MG63 (cell line): Measurements from ENCODE around the gene TRIM3. TPM values are rescaled to one million over a fixed set of nuclear protein-coding genes. Genes with fewer than 3 reads are reported as not detected.

Experiments
- DNase-seq: peaks from one replicate; pipeline ENCODE4 v3.0.0-alpha.2; 2020
- H3K27me3 ChIP-seq: fragments of 250-450 bp; sonication (Bioruptor Pico); 2 replicates; pipeline ENCODE4 v1.5.1; 2020; ENCODE audit warnings: mild to moderate bottlenecking, moderate library complexity
- H3K36me3 ChIP-seq: fragments of 250-450 bp; sonication (Bioruptor Pico); 2 replicates; pipeline ENCODE4 v1.5.1; 2020; ENCODE audit warnings: mild to moderate bottlenecking, moderate library complexity
- H3K4me3 ChIP-seq: fragments of 250-450 bp; sonication (Bioruptor Pico); 2 replicates; pipeline ENCODE4 v1.5.1; 2020; ENCODE audit warnings: mild to moderate bottlenecking, moderate library complexity
- H3K9me3 ChIP-seq: fragments of 250-450 bp; sonication (Bioruptor Pico); 2 replicates; pipeline ENCODE4 v1.5.1; 2020; ENCODE audit warnings: mild to moderate bottlenecking, moderate library complexity
- total RNA-seq: library from RNA; depleted of rRNA; stranded (reverse); fragments of >200 nt; shearing (Covaris generic); gene quantifications from 2 replicates; pipeline ENCODE4 v1.2.3, GENCODE V29; 2014; ENCODE audit warnings: low replicate concordance

The TRIM3 gene
- total RNA-seq, 1 experiment from 2014 or later, result 12.8 TPM

DNA sequence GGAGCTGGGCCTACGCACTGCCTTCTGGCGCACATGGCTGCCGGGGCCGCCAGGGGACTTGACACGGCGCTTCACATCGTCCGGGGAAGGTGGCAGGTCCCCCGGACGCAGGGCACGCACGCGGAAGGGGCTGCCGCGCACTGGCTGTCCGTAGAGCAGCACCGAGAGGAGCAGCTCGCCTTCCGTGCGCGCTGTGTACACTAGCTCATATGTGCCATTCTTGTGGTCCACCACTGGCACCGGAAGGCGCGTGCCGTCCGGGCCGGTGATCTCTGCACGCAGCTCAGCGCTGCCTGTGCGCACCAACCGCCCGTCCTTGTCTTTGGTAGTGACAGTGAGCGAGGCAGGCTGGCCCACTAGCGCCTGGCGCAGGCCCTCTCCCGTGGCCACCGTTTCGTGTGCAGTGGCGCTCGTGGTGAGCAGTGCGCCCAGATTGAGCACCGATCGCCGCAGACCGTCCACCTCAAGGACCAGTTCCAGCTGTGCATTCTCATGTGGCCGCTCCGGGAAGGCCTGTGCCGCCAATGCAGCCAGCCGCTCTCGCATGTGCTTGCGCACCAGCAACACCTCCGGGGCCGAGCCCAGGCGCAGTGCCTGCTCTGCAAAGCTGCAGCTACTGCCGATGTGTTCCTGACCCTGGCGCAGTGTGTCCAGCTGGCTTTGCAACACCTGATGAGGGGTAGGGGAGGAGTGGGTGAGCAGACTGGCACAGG lies 17.2 kb downstream of the TRIM3 start:
- DNase-seq, result no peak
- H3K9me3 ChIP-seq, result no peaks in the 10 kb centered on the region
- no peaks in the 10 kb centered on the region for H3K27me3 ChIP-seq
- no peak overlapping the region for H3K4me3 ChIP-seq
- H3K36me3 ChIP-seq, result peaks cover 6% of the 10 kb centered on the region

DNA sequence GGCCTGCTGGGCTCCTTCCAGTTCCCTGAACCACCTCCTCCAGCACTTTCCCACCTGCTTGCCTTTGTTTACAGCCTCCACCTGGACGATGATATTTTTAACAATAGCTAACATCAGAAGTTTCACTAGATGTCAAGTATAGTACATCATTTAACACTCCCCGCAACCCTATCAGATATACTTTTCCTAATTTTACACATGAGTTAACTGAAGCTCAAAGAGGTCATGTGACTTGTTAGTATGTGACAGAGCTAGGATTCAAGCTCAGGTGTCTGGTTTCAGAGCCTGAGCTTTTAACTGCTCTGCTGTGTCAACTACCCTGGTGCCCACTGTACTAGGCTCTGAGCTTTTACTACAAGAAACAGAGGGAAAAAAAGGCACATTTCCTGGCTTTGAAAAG lies 18.7 kb downstream of the TRIM3 start:
- H3K36me3 ChIP-seq, result peaks cover 12% of the 10 kb centered on the region
- DNase-seq, result no peak
- no peaks in the 10 kb centered on the region for H3K9me3 ChIP-seq
- no peak overlapping the region for H3K4me3 ChIP-seq
- no peaks in the 10 kb centered on the region for H3K27me3 ChIP-seq

DNA sequence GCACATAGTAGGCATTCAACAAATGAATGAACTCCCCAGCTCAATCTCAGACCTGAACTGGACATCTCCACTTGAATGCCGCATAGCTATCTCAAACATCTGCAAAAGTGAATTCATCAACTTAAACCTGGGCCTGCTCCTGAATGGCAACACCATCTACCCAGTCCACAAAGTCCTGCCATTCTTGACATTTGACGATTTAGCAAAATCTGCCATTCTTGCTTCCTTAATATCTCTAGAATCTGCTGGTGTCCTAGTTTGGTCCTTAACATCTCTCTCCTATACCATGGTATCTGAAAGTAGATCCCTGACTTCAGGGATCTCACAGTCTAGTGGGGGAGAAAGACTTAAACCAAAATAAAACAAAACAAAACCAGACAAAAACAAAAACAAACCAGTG lies 20.6 kb downstream of the TRIM3 start:
- no peak for DNase-seq
- peaks cover 12% of the 10 kb centered on the region for H3K36me3 ChIP-seq
- H3K9me3 ChIP-seq, result no peaks in the 10 kb centered on the region
- no peak overlapping the region for H3K4me3 ChIP-seq
- no peaks in the 10 kb centered on the region for H3K27me3 ChIP-seq

DNA sequence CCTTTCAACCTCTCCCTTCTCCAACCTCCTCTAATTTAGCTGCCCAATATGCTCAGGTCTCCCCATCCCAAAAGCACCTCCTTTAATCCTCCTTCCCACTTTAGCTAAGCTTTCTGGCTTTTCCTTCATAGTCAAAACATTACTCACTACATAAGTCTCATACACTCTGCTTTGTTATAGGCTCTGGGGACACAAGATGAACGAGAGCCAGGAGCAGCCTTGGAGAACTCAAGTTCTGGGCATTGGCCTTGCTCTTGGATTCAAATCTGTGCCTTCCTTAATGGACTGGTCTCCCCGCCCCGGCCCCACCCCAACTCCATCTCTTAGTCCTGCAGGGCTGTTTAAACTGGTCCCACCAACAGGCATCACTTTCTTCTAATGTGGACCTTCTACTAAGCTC lies 21.5 kb downstream of the TRIM3 start:
- Histone ChIP-seq H3K4me3 (no peak overlapping the region), H3K9me3 (no peaks in the 10 kb centered on the region), H3K36me3 (peaks cover 12% of the 10 kb centered on the region), H3K27me3 (no peaks in the 10 kb centered on the region)
- peak; percentile 27 for DNase-seq

DNA sequence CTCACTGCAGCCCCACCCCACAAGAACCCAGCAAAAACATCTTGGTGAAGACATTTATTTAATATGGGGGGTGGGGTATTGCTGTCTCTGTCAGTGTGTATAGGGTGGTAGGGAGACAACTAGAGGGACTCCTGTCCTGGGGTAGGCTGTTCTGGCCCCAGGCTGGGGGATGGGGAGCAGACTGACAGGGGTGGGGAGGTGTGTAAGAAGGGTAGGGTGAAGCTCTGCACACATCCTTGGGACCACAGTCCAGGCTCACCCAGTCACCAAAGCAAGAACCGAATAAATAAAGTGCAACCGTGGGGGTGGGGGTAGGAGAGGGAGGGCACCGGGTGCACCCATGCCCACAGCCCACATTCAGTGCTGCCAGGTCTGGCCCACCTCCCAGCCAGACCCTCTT lies 25.2 kb downstream of the TRIM3 start:
- DNase-seq, result no peak
- Histone ChIP-seq H3K4me3 (no peak overlapping the region), H3K9me3 (no peaks in the 10 kb centered on the region), H3K36me3 (peaks cover 12% of the 10 kb centered on the region), H3K27me3 (no peaks in the 10 kb centered on the region)

DNA sequence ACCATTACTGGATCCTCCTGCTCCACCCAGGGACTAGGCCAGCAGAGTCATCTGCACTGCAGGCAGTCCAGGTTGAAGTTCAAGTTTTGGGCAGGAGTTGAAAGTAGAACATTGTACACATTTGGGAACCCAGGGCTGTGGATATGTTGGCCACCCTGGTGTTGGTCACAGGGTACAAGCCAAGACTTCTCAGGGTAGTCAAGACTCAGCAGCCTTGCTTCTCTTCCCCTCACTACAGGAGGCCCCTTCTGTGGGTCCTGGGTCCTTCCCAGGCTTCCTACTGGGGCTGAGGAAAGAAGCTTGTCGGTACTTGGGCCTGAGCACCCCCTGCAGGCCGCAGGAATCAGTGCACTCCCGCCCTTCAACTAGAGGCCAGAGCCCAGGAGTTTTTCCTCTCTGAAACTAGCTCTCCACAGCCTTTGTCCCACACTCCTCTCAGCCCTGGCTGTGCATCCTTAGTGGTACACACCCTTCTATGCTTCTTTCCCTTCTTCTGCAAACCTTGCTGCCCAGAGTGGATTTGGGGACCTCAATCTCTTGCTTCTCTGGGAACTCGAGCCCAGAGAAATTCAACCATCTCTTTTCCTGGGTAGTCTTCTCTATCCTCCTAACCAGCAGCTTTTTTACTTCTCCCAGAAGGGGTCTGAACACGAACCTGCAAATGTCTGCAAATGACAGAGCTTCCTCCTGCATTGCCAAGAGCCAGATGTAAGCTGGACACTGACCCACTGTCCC lies 30.3 kb downstream of the TRIM3 start:
- Histone ChIP-seq H3K4me3 (no peak overlapping the region), H3K27me3 (no peaks in the 10 kb centered on the region), H3K9me3 (no peaks in the 10 kb centered on the region), H3K36me3 (no peaks in the 10 kb centered on the region)
- DNase-seq, result peak; percentile 33

DNA sequence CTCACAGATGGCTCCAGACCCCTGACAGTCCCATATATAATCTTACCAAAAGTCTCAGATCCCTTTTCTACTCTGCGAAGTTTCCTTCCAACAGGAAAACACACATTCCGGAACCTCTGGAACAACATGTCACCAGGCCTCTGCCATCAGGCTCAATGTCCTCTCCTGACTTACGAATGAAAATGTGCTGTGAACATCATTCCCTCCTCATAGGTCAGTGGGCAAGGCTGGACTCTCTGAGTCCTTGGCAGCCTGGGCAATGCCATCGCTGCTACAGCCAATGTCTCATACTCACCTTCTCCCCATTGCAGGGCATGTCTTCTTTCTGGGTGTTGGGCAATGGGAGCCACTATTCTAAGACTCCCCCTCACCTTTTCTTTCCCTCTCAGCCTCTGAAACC lies 31.3 kb downstream of the TRIM3 start:
- DNase-seq, result no peak
- Histone ChIP-seq H3K9me3 (no peaks in the 10 kb centered on the region), H3K36me3 (no peaks in the 10 kb centered on the region), H3K27me3 (no peaks in the 10 kb centered on the region), H3K4me3 (no peak overlapping the region)

DNA sequence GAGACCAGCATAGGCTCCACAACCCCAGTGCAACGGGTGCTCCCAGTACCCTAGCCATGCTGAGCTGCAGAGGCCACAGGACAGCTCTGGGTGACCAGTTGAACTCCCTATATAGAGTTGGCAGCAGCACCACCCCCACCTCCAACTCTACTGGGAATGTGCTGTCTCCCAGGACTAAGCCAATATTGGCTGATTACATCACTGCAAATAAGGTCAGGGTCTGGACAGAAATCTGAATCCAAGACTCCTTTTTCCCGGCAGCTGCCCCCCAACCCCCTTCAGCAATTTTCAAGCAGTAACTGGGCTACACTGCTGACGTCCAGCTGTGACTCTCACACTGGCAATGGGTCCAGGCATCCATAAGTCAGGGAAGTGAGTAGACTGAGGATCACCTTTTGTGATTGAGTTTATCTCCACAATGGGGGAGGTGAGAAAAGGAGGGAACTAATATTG lies 32.8 kb downstream of the TRIM3 start, which contains the start of gene HPX:
Gene HPX (minus strand): TSS at position 82 of the 453 bp plus-strand sequence. CDS start 24 bp downstream, at position 58.
- no peak within 1 kb of the TSS for H3K4me3 ChIP-seq
- H3K27me3 ChIP-seq, result no peaks in the 10 kb centered on the region
- H3K9me3 ChIP-seq, result no peaks in the 10 kb centered on the region
- no peaks in the 10 kb centered on the region for H3K36me3 ChIP-seq
- DNase-seq, result no peak

DNA sequence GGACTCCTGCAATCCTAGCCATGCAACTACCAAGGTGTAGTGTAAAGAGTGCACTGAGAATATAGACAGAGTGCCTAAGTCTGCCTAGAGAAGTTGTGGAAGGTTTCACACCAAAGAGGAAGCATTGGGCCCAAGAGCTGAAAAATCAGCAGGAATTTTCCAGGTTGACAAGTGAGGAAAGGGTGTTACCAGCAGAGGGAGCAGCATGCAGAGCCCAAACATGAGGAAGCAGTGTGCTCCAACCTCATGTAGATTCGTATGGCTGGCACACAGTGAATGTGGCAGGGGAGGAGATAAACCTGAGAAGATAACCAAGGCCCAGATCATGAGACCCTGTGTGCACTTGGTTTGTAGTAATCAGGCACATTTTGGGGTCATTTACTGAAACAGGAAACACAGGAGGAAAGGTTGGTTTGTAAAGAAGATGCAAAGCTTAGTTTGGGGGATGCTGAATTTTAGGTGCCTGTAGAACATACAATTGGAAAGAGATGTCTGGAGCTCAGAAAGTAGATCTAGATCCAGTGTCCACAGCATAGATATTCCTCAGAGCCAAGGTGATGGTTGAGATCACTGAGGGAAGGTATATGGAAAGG lies 34.7 kb downstream of the TRIM3 start:
- DNase-seq, result peak; percentile 33
- no peaks in the 10 kb centered on the region for H3K27me3 ChIP-seq
- no peak overlapping the region for H3K4me3 ChIP-seq
- H3K36me3 ChIP-seq, result no peaks in the 10 kb centered on the region
- no peaks in the 10 kb centered on the region for H3K9me3 ChIP-seq

DNA sequence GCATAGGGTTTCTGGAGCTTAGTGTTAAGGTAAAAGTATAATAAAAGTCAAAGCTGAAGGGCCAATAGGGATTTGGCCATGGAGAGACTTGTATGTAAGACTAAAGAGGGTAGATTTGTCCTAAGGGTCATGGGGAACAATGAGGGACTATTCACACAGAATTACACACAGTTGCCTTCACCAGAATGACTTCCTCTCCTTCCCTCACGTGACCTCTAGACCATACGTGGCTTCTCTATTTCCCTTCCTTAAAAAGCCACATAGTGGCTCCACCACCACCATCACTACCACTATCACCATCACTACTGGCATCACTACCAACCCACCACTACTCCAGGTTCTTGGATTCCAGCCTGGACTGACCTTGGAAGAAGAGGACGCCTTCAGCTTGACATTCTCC lies 35.7 kb downstream of the TRIM3 start:
- H3K4me3 ChIP-seq, result no peak overlapping the region
- H3K27me3 ChIP-seq, result no peaks in the 10 kb centered on the region
- H3K9me3 ChIP-seq, result no peaks in the 10 kb centered on the region
- DNase-seq, result no peak
- no peaks in the 10 kb centered on the region for H3K36me3 ChIP-seq

DNA sequence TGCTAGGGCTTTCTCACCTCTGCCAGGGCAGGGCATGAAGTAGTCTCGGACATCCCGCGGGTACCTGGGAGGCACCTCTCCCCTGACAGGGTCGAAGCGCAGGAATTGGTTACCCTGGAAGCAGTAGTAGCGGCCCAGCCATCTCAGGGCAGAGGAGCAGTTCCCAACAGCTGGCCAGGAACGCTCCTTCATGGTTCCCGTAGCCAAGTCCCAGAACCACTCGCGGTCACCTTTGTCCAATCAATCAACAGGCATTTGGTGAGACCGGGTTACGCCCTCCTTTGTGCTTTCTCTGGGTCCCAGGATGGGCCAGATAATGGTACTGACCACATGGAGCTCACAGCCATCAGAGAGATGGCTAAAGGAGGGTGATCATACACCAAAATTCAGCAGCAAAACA lies 36.3 kb downstream of the TRIM3 start:
- Histone ChIP-seq H3K4me3 (no peak overlapping the region), H3K27me3 (no peaks in the 10 kb centered on the region), H3K36me3 (no peaks in the 10 kb centered on the region), H3K9me3 (no peaks in the 10 kb centered on the region)
- no peak for DNase-seq

DNA sequence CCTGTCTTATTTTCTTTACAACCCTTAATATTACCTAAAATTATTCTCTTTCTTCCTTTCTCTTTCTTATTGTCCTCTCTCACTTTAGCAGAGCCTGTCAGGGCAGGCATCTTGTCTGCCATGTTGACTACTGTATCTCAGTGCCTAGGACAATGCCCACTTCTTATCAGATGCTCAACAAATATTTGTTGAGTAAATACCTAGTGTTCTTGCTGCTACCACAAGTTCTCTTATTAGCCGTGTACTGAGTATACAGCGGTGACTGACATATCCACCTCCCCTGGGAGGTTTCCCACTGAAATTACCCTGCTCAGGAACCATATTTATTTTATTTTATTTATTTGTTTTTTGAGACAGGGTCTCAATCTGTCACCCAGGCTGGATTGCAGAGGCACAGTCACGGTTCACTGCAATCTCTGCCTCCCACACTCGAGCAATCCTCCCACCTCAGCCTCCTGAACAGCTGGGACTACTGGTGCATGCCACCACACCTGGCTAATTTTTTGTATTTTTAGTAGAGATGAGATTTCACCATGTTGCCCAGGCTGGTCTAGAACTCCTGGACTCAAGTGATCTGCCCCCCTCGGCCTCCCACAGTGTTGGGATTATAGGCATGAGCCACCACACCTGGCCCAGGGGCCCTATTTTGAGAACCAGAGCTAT lies 39.6 kb downstream of the TRIM3 start:
- Histone ChIP-seq H3K27me3 (no peaks in the 10 kb centered on the region), H3K36me3 (no peaks in the 10 kb centered on the region), H3K4me3 (no peak overlapping the region), H3K9me3 (no peaks in the 10 kb centered on the region)
- no peak for DNase-seq

DNA sequence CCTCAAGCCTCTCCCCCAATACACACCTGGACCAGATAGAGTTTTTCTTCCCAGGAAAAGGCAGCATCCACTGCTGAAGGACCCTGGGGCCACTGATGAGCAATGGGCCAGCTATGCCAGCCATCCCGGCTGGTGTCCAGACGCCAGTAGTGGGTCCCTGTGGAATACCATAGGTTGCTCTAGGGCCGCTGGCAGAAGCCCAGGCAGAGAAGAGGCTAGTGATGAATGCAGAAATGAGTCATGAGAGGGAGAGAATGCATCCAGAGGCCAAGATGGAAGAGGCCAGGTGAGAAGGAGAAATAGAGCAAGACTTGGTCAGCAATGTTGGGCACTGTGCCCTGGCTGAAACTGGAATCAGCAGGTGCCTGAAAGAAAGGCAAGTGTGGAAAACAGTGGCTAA lies 41.9 kb downstream of the TRIM3 start:
- H3K36me3 ChIP-seq, result no peaks in the 10 kb centered on the region
- no peaks in the 10 kb centered on the region for H3K27me3 ChIP-seq
- H3K4me3 ChIP-seq, result no peak overlapping the region
- H3K9me3 ChIP-seq, result no peaks in the 10 kb centered on the region
- peak; percentile 68 for DNase-seq

DNA sequence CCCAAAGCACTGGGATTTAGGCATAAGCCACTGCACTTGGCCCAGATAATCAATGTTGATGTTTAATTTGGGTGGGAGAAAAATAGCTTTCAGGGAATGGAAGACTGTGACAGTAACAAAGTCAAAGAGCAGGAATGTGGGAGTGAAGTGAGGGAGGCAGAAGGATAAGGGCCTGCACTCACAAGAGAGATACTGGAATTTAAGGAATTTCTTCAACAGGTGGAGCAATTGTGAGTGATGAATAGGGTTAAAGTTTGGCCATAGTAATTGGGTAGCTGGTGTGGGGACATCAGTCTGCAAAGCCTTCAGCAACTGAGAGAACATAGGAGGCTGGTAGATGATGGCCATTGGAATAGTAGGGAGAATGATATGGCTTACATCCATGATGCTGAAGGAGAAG lies 46.2 kb downstream of the TRIM3 start:
- no peaks in the 10 kb centered on the region for H3K36me3 ChIP-seq
- H3K4me3 ChIP-seq, result no peak overlapping the region
- no peaks in the 10 kb centered on the region for H3K9me3 ChIP-seq
- no peaks in the 10 kb centered on the region; the same call in 1 of the 2 replicates for H3K27me3 ChIP-seq
- no peak for DNase-seq

DNA sequence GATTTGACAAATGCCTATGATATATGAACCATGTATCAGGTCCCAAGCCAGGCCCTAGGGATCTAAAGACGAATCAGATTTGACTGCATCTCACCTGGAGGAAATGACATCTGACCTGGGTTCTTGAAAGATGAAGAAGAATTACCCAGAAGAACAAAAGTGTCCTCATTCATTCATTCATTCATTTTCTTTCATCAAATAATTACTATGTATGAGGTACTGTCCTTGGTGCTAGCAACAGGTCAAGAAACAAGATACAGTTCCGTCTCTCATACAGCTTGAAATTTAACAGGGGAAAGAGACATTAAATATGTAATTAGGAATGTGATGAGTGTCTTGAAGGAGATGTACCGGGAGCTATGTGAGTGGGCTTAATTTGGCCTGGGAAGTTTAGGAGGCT lies 53.1 kb downstream of the TRIM3 start:
- no peaks in the 10 kb centered on the region for H3K9me3 ChIP-seq
- H3K4me3 ChIP-seq, result no peak overlapping the region
- no peaks in the 10 kb centered on the region for H3K36me3 ChIP-seq
- no peaks in the 10 kb centered on the region; the same call in 1 of the 2 replicates for H3K27me3 ChIP-seq
- no peak for DNase-seq

DNA sequence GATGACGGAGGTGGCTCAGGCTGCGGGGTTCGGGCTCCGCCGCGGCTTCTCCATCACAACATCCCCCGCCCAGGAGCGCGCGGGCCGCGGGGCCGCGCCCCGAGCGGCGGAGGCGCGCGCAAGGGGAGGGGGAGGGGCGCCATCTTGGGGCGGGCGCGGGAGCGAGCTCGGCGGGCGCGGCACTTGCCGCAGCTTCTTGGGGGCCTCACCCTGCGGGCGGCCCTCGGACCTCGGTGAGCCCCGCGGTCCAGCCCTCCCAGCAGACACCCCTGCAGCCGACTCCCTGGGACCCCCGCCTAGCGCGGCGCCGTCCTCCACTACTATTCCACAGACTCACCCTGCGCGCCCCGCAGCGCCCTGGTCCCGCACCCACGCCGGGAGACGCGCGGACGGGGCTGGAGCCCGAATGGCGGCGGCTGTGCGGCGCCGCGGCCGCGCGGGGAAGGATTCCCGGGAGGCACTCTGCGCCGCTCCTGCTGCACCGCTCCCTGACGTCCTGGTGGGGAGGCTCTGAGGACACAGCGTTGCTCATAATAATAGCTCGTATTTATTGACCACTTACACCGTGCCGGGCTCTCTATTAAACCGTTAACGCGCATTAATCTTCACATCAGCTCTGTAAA lies 54.6 kb downstream of the TRIM3 start, which contains the start of gene APBB1:
Gene APBB1 (minus strand): TSS at position 86 of the 623 bp plus-strand sequence. CDS start 7,747 bp downstream, outside the sequence.
- peak; percentile 40 for DNase-seq
- H3K9me3 ChIP-seq, result no peaks in the 10 kb centered on the region

More for the DNA sequence above, 54.6 kb downstream of the TRIM3 start, which contains the start of gene APBB1:
- no peaks in the 10 kb centered on the region; the same call in 1 of the 2 replicates for H3K27me3 ChIP-seq
- peak within 1 kb of the TSS; percentile 58 for H3K4me3 ChIP-seq
- H3K36me3 ChIP-seq, result no peaks in the 10 kb centered on the region
